Neural progenitor cell (in vitro differentiated cells): Measurements from ENCODE around the gene EVC. TPM values are rescaled to one million over a fixed set of nuclear protein-coding genes. Genes with fewer than 3 reads are reported as not detected.
A peak's percentile ranks its signal among the peaks of the same experiment; 100 is the strongest.

Experiments
- DNase-seq: peaks from one replicate; pipeline ENCODE4 v3.0.0-alpha.2; 2016; ENCODE audit warnings: low spot score
- H2AFZ ChIP-seq: fragments of 200-600 bp; sonication (generic); replicated peaks from 2 replicates; pipeline ENCODE4 v1.6.1; 2016; ENCODE audit warnings: antibody characterized with exemption
- H3F3A ChIP-seq: fragments of 200-600 bp; sonication (generic); 2 replicates; pipeline ENCODE4 v1.6.1; 2016; ENCODE audit warnings: antibody characterized with exemption, low read depth
- H3K27ac ChIP-seq: fragments of 200-600 bp; sonication (generic); 2 replicates; pipeline ENCODE4 v1.5.1; 2016; ENCODE audit warnings: mild to moderate bottlenecking
- H3K27me3 ChIP-seq: fragments of 200-600 bp; sonication (generic); 2 replicates; pipeline ENCODE4 v1.6.1; 2016; ENCODE audit warnings: mild to moderate bottlenecking, moderate library complexity
- H3K36me3 ChIP-seq: fragments of 200-600 bp; sonication (generic); 2 replicates; pipeline ENCODE4 v1.5.1; 2016
- H3K4me1 ChIP-seq: fragments of 200-600 bp; sonication (generic); 2 replicates; pipeline ENCODE4 v1.6.1; 2016; ENCODE audit warnings: mixed run types
- H3K4me2 ChIP-seq: fragments of 200-600 bp; sonication (generic); 2 replicates; pipeline ENCODE4 v1.6.1; 2016
- H3K4me3 ChIP-seq: fragments of 200-600 bp; sonication (generic); 2 replicates; pipeline ENCODE4 v1.5.1; 2016
- H3K79me2 ChIP-seq: fragments of 200-600 bp; sonication (generic); 2 replicates; pipeline ENCODE4 v1.6.1; 2016; ENCODE audit warnings: low read depth
- H3K9ac ChIP-seq: fragments of 200-600 bp; sonication (generic); 2 replicates; pipeline ENCODE4 v1.6.1; 2016
- H3K9me3 ChIP-seq: fragments of 200-600 bp; sonication (generic); 2 replicates; pipeline ENCODE4 v1.5.1; 2016; ENCODE audit warnings: low read depth
- H4K20me1 ChIP-seq: fragments of 200-600 bp; sonication (generic); 2 replicates; pipeline ENCODE4 v1.6.1; 2016; ENCODE audit warnings: low read depth
- H3K27ac Mint-ChIP-seq: 3 replicates; pipeline ENCODE4 v1.8.0; 2021; ENCODE audit warnings: mixed read lengths
- H3K27me3 Mint-ChIP-seq: 2 replicates; pipeline ENCODE4 v1.8.0; 2022; ENCODE audit warnings: low read depth, mild to moderate bottlenecking, inconsistent platforms, moderate library complexity, mixed read lengths; ENCODE audit not compliant: insufficient read depth
- H3K36me3 Mint-ChIP-seq: 3 replicates; pipeline ENCODE4 v1.8.0; 2021; ENCODE audit warnings: mixed read lengths
- H3K4me1 Mint-ChIP-seq: 3 replicates; pipeline ENCODE4 v1.8.0; 2021; ENCODE audit warnings: mixed read lengths
- H3K4me3 Mint-ChIP-seq: 3 replicates; pipeline ENCODE4 v1.8.0; 2021; ENCODE audit warnings: mild to moderate bottlenecking, moderate library complexity, mixed read lengths
- H3K9me3 Mint-ChIP-seq: 3 replicates; pipeline ENCODE4 v1.8.0; 2020; ENCODE audit warnings: mixed read lengths
- EZH2 ChIP-seq: fragments of 200-600 bp; sonication (generic); IDR thresholded peaks from 2 replicates; pipeline ENCODE4 v1.6.1; 2017; ENCODE audit warnings: antibody characterized with exemption, mild to moderate bottlenecking, moderate library complexity
- EZH2phosphoT487 ChIP-seq: fragments of 200-600 bp; sonication (generic); IDR thresholded peaks from 2 replicates; pipeline ENCODE4 v1.6.1; 2017; ENCODE audit warnings: antibody characterized with exemption
- total RNA-seq: library from RNA; depleted of rRNA; stranded (reverse); fragments of >200 nt; gene quantifications from 2 replicates; pipeline ENCODE4 v1.2.3, GENCODE V29; 2015; ENCODE audit warnings: low replicate concordance
- TF ChIP-seq, protein P1 (sequence below): fragments of 200-600 bp; sonication (generic); IDR thresholded peaks from 2 replicates; pipeline ENCODE4 v1.5.1; 2017; ENCODE audit warnings: antibody characterized with exemption, mild to moderate bottlenecking

Gene EVC
- total RNA-seq, 1 donor from 2014 or later, result 3.6 TPM

DNA sequence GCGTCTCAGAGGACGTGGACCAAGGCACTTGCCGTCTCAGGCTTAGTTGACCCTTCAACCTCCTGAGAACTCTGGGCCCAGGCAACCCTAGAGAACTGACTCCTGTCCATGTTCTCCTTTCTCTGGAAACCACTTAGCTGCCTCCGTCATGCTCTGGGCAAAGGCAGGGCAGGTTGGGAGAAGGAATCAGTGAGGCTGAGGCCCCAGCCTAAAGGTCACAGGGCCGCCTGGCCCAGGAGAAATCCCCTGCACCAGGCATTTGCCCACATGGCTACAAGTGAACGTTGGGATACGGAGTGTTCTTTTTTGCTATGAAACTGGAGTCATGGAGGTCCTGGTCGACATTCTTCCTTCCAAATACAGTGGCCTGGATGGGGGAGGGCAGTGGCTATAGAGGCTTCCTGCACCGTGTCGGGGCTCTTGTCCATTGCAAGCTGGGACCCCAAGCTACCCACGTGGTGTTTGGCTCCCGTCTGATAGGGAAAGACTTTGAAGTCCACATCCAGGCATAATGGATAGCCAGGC lies 105.9 kb downstream of the EVC start:
- Histone ChIP-seq H3K36me3 (no peaks in the 10 kb centered on the region), H3K9ac (no peak overlapping the region), H3K9me3 (no peaks in the 10 kb centered on the region), H2AFZ (no peak overlapping the region), H4K20me1 (peaks cover 2% of the 10 kb centered on the region), H3K27ac (no peak overlapping the region), H3K27me3 (no peaks in the 10 kb centered on the region), H3F3A (no peaks in the 10 kb centered on the region), H3K4me2 (no peak overlapping the region), H3K79me2 (no peaks in the 10 kb centered on the region), H3K4me3 (no peak overlapping the region), H3K4me1 (no peaks in the 10 kb centered on the region)
- H3K4me1 Mint-ChIP-seq, result no peaks in the 10 kb centered on the region
- DNase-seq, result no peak
- H3K27me3 Mint-ChIP-seq, result peaks cover 4% of the 10 kb centered on the region
- H3K9me3 Mint-ChIP-seq, result no peaks in the 10 kb centered on the region
- TF ChIP-seq EZH2phosphoT487 (no peak), EZH2 (no peak)
- TF ChIP-seq, protein P1, sequence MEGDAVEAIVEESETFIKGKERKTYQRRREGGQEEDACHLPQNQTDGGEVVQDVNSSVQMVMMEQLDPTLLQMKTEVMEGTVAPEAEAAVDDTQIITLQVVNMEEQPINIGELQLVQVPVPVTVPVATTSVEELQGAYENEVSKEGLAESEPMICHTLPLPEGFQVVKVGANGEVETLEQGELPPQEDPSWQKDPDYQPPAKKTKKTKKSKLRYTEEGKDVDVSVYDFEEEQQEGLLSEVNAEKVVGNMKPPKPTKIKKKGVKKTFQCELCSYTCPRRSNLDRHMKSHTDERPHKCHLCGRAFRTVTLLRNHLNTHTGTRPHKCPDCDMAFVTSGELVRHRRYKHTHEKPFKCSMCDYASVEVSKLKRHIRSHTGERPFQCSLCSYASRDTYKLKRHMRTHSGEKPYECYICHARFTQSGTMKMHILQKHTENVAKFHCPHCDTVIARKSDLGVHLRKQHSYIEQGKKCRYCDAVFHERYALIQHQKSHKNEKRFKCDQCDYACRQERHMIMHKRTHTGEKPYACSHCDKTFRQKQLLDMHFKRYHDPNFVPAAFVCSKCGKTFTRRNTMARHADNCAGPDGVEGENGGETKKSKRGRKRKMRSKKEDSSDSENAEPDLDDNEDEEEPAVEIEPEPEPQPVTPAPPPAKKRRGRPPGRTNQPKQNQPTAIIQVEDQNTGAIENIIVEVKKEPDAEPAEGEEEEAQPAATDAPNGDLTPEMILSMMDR, result no peak
- no peak overlapping the region for H3K27ac Mint-ChIP-seq
- H3K4me3 Mint-ChIP-seq, result no peak overlapping the region
- H3K36me3 Mint-ChIP-seq, result peaks cover 23% of the 10 kb centered on the region

DNA sequence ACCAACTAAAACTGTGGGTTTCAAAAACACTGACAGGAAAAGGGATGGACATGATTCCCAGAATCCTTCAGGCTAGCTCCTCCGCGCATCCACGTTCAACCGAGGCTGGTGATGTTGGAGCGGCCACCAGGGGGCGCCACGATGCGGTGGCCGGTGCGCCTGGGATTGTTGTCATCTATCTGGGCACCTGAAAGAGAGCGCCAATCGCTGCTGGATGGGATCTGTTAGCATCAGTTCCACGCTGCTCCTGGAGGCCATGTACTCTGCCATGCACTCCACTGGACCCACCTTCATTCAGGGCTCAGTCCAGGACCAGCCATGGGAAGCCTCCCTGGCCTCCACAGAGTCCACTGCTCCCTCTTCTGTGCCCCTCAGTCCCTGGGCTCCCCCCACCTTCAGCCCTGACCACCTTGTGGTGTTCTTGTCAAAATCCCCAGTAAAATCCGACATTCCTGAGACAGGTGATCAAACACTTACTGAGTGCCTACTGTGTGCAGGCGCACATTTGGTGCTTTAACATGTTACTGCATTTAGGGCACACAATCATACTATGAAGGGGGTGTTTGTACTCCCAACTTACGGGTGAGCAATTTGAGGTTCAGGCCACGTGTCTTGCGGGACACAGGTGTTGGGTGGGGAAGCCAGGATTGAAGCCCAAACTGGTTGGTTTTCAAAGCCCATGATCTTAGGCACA lies 110.8 kb downstream of the EVC start:
- TF ChIP-seq, protein P1, result peak; percentile 85
- TF ChIP-seq EZH2, result no peak
- TF ChIP-seq EZH2phosphoT487, result no peak
- H3K27me3 Mint-ChIP-seq, result peaks cover 3% of the 10 kb centered on the region
- no peaks in the 10 kb centered on the region for H3K79me2 ChIP-seq

DNA sequence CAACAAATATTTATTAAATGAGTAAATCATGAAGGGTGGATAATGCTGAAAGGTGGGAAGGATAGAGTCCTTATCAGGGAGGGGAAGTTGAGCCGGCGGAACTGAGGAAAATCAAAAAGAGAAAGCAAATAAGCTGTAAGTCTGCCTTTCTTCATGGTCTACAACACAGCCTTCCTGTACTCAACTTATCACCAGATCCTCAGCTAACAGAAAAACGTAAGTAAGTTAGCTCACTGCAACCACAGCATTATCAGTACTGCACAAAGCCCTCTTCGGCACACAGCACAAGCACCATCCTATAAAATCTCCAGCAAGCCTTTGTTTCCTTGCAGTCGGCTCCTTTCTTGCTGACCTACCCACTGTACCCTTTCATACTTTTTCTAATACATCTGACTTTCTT lies 111.6 kb downstream of the EVC start:
- Mint-ChIP-seq H3K27me3 (peaks cover 4% of the 10 kb centered on the region), H3K27ac (no peak overlapping the region), H3K4me1 (no peaks in the 10 kb centered on the region), H3K36me3 (peaks cover 56% of the 10 kb centered on the region), H3K4me3 (no peak overlapping the region), H3K9me3 (no peaks in the 10 kb centered on the region)
- TF ChIP-seq EZH2phosphoT487, result no peak
- TF ChIP-seq, protein P1, result no peak
- H3K36me3 ChIP-seq, result no peaks in the 10 kb centered on the region
- H4K20me1 ChIP-seq, result peaks cover 3% of the 10 kb centered on the region
- H2AFZ ChIP-seq, result no peak overlapping the region
- no peak overlapping the region for H3K27ac ChIP-seq
- H3K9ac ChIP-seq, result no peak overlapping the region
- no peak overlapping the region for H3K4me2 ChIP-seq
- peaks cover 8% of the 10 kb centered on the region for H3F3A ChIP-seq
- H3K9me3 ChIP-seq, result no peaks in the 10 kb centered on the region
- no peak for DNase-seq
- H3K4me1 ChIP-seq, result no peaks in the 10 kb centered on the region
- no peak overlapping the region for H3K4me3 ChIP-seq
- no peaks in the 10 kb centered on the region for H3K27me3 ChIP-seq
- no peaks in the 10 kb centered on the region for H3K79me2 ChIP-seq

More for the DNA sequence above, 110.8 kb downstream of the EVC start:
- Mint-ChIP-seq H3K4me1 (no peaks in the 10 kb centered on the region), H3K4me3 (no peak overlapping the region), H3K27ac (no peak overlapping the region), H3K36me3 (peaks cover 53% of the 10 kb centered on the region), H3K9me3 (no peaks in the 10 kb centered on the region)
- Histone ChIP-seq H3K27ac (no peak overlapping the region), H3K9ac (no peak overlapping the region), H3F3A (peaks cover 8% of the 10 kb centered on the region), H3K9me3 (no peaks in the 10 kb centered on the region), H3K27me3 (no peaks in the 10 kb centered on the region), H4K20me1 (peaks cover 3% of the 10 kb centered on the region), H3K36me3 (no peaks in the 10 kb centered on the region), H3K4me2 (no peak overlapping the region), H3K4me1 (no peaks in the 10 kb centered on the region), H3K4me3 (no peak overlapping the region), H2AFZ (no peak overlapping the region)
- DNase-seq, result peak; percentile 54
